CD14-positive monocyte (primary cell): Measurements from ENCODE around the gene LIMS2. TPM values are rescaled to one million over a fixed set of nuclear protein-coding genes. Genes with fewer than 3 reads are reported as not detected.
A peak's percentile ranks its signal among the peaks of the same experiment; 100 is the strongest.

Experiments used
- DNase-seq, 3 donors: peaks; one replicate each; pipeline ENCODE4 v3.0.0-alpha.2; 2011 to 2022
- H2AFZ ChIP-seq: 2 replicates; pipeline ENCODE4 v1.6.0; 2012; ENCODE audit warnings: mild to moderate bottlenecking, low read depth, low read length, inconsistent platforms; ENCODE audit not compliant: insufficient read depth, poor library complexity, severe bottlenecking
- H3K27ac ChIP-seq, 2 donors: 1 replicate in 1 of 2; 2 replicates in 1 of 2; pipeline ENCODE4 v1.5.1; 2012 to 2013; ENCODE audit warnings: low read length in 2 of 2, control low read depth in 1 of 2, inconsistent platforms in 1 of 2, low read depth in 1 of 2, mild to moderate bottlenecking in 1 of 2
- H3K27me3 ChIP-seq, 2 donors: one replicate each; pipeline versions ENCODE4 v1.6.0 to v1.6.1; 2011 to 2013; ENCODE audit warnings: low read length in 2 of 2; ENCODE audit not compliant: control insufficient read depth in 2 of 2, insufficient read depth in 2 of 2
- H3K36me3 ChIP-seq, 2 donors: replicated peaks in 1 of 2; 1 replicate in 1 of 2; 2 replicates in 1 of 2; pipeline versions ENCODE4 v1.5.1 to v1.6.1; 2012 to 2013; ENCODE audit warnings: low read length in 2 of 2, control low read depth in 1 of 2, inconsistent platforms in 1 of 2, mild to moderate bottlenecking in 1 of 2; ENCODE audit not compliant: insufficient read depth in 2 of 2, control insufficient read depth in 1 of 2
- H3K4me1 ChIP-seq, 2 donors: 1 replicate in 1 of 2; 2 replicates in 1 of 2; pipeline versions ENCODE4 v1.5.1 to v1.6.1; 2012 to 2013; ENCODE audit warnings: low read length in 2 of 2, control low read depth in 1 of 2, inconsistent platforms in 1 of 2, mild to moderate bottlenecking in 1 of 2, moderate library complexity in 1 of 2; ENCODE audit not compliant: insufficient read depth in 2 of 2, control insufficient read depth in 1 of 2
- H3K4me2 ChIP-seq: replicated peaks from 2 replicates; pipeline ENCODE3; 2012; ENCODE audit warnings: low read length, moderate library complexity, mild to moderate bottlenecking; ENCODE audit not compliant: poor library complexity, severe bottlenecking; ENCODE audit errors: extremely low read depth
- H3K4me3 ChIP-seq, 3 experiments: fragments of 200-600 bp in 1 of 3; sonication (generic) in 1 of 3; replicated peaks in 1 of 3; 1 replicate in 2 of 3; 2 replicates in 1 of 3; pipeline ENCODE4 v1.5.1; 2011 to 2013; ENCODE audit warnings: low read length in 3 of 3, mild to moderate bottlenecking in 3 of 3, control low read depth in 2 of 3, low read depth in 2 of 3, inconsistent platforms in 1 of 3, moderate library complexity in 1 of 3
- H3K79me2 ChIP-seq: 2 replicates; pipeline ENCODE4 v1.6.0; 2012; ENCODE audit warnings: mild to moderate bottlenecking, control low read depth, inconsistent platforms, low read length, moderate library complexity; ENCODE audit not compliant: insufficient read depth
- H3K9ac ChIP-seq: 2 replicates; pipeline ENCODE4 v1.6.0; 2017; ENCODE audit warnings: low read length, mild to moderate bottlenecking; ENCODE audit not compliant: insufficient read depth, poor library complexity, severe bottlenecking
- H3K9me3 ChIP-seq, 2 donors: replicated peaks in 1 of 2; 1 replicate in 1 of 2; 2 replicates in 1 of 2; pipeline versions ENCODE4 v1.5.1 to v1.6.1; 2012 to 2013; ENCODE audit warnings: low read length in 2 of 2, control low read depth in 1 of 2; ENCODE audit not compliant: control insufficient read depth in 1 of 2, insufficient read depth in 1 of 2
- H4K20me1 ChIP-seq: 2 replicates; pipeline ENCODE4 v1.6.0; 2012; ENCODE audit warnings: mild to moderate bottlenecking, low read length, control low read depth, moderate library complexity; ENCODE audit not compliant: insufficient read depth
- H3K27ac Mint-ChIP-seq, 7 donors: one replicate each; pipeline ENCODE4 v1.8.0; 2020; ENCODE audit warnings: mild to moderate bottlenecking in 7 of 7, mixed read lengths in 7 of 7, moderate library complexity in 6 of 7, inconsistent platforms in 2 of 7
- H3K27me3 Mint-ChIP-seq, 3 donors: one replicate each; pipeline ENCODE4 v1.8.0; 2021 to 2022; ENCODE audit warnings: low read depth in 3 of 3, mild to moderate bottlenecking in 3 of 3, mixed read lengths in 3 of 3, moderate library complexity in 3 of 3, inconsistent platforms in 1 of 3
- H3K36me3 Mint-ChIP-seq, 2 donors: one replicate each; pipeline ENCODE4 v1.8.0; 2020; ENCODE audit warnings: mixed read lengths in 2 of 2, inconsistent platforms in 1 of 2, mild to moderate bottlenecking in 1 of 2
- H3K4me1 Mint-ChIP-seq: one replicate; pipeline ENCODE4 v1.8.0; 2020; ENCODE audit warnings: mild to moderate bottlenecking, mixed read lengths
- H3K4me3 Mint-ChIP-seq, 2 donors: one replicate each; pipeline ENCODE4 v1.8.0; 2020; ENCODE audit warnings: mild to moderate bottlenecking in 2 of 2, mixed read lengths in 2 of 2, moderate library complexity in 1 of 2
- H3K9me3 Mint-ChIP-seq, 7 donors: one replicate each; pipeline ENCODE4 v1.8.0; 2020 to 2022; ENCODE audit warnings: mixed read lengths in 7 of 7, mild to moderate bottlenecking in 6 of 7, moderate library complexity in 6 of 7, inconsistent platforms in 2 of 7
- CTCF ChIP-seq: fragments of 200-600 bp; IDR thresholded peaks from one replicate; pipeline ENCODE4 v1.8.0; 2022; ENCODE audit warnings: antibody characterized with exemption, mild to moderate bottlenecking
- WGBS: methylation state at CpG from one replicate; pipeline ENCODE4 v1.1.5; 2013; ENCODE audit warnings: missing lambda C conversion rate; ENCODE audit not compliant: insufficient coverage; 5-methylcytosine and 5-hydroxymethylcytosine counted together
- intact Hi-C, 2 donors: fragments of 100-400 bp; cut with micrococcal nuclease; formaldehyde crosslinking; loops; one replicate each; pipeline versions ENCODE4 v1.15.0 to v1.15.1; 2023
- polyA plus RNA-seq, 3 donors: library from polyadenylated mRNA; depleted of rRNA in 1 of 3; unstranded in 2 of 3; stranded (reverse) in 1 of 3; fragments of 300-500 nt in 2 of 3; fragments of >200 nt in 1 of 3; fragmentation: Illumina TruSeq in 2 of 3; gene quantifications; 1 replicate in 2 of 3; 2 replicates in 1 of 3; pipeline ENCODE4 v1.2.3, GENCODE V29; 2012 to 2021

Gene LIMS2
- polyA plus RNA-seq, 3 donors: 0.13 to 1.3 (median 0.23) TPM

GRCh38 chr2:127707890-127708648, 32.7 kb upstream of the LIMS2 start:
- Mint-ChIP-seq H3K4me3 (no peak overlapping the region), H3K36me3 (peaks cover 45 to 62% of the 10 kb centered on the region in 2 donors), H3K9me3 (no peaks in the 10 kb centered on the region), H3K4me1 (peaks cover 27% of the 10 kb centered on the region), H3K27me3 (no peaks in the 10 kb centered on the region), H3K27ac (peak overlapping the region in 4 of 7 donors; percentile 37 to 70 (median 48))
- over 99% methylated on average over 9 of the region's 9 CpGs for WGBS
- Histone ChIP-seq H3K4me2 (no peak overlapping the region), H4K20me1 (peaks cover 23% of the 10 kb centered on the region), H3K4me1 (peaks cover 25 to 33% of the 10 kb centered on the region in 2 donors), H3K9ac (no peak overlapping the region), H3K27me3 (no peaks in the 10 kb centered on the region), H3K79me2 (peaks cover 28% of the 10 kb centered on the region), H3K27ac (no peak overlapping the region), H3K36me3 (peaks cover 27 to 57% of the 10 kb centered on the region in 2 donors), H3K4me3 (no peak overlapping the region), H3K9me3 (no peaks in the 10 kb centered on the region), H2AFZ (no peak overlapping the region)
- intact Hi-C loops: loop anchor here (10.0 kb wide), 1 partner anchor 183 kb away; the partner anchor contains the start of gene IWS1 (in 2 of the 2)
- no peak for TF ChIP-seq CTCF
- DNase-seq: no peak

GRCh38 chr2:127706215-127706990, 31.1 kb upstream of the LIMS2 start:
- Mint-ChIP-seq H3K27me3 (no peaks in the 10 kb centered on the region), H3K9me3 (no peaks in the 10 kb centered on the region), H3K36me3 (peaks cover 40 to 58% of the 10 kb centered on the region in 2 donors), H3K27ac (peak overlapping the region in 5 of 7 donors; percentile 51 to 68 (median 61)), H3K4me1 (peaks cover 31% of the 10 kb centered on the region), H3K4me3 (no peak overlapping the region)
- H3K9me3 ChIP-seq: no peaks in the 10 kb centered on the region
- DNase-seq: no peak
- no peak overlapping the region for H3K4me3 ChIP-seq
- peaks cover 31 to 35% of the 10 kb centered on the region in 2 donors for H3K4me1 ChIP-seq
- no peak overlapping the region for H3K4me2 ChIP-seq
- no peak overlapping the region for H3K9ac ChIP-seq
- TF ChIP-seq CTCF: no peak
- intact Hi-C loops: loop anchor here (10.0 kb wide), 1 partner anchor 182 kb away; the partner anchor contains the start of gene IWS1 (in 2 of the 2)
- peak overlapping the region; percentile 6 to 62 for H3K27ac ChIP-seq
- no peaks in the 10 kb centered on the region for H3K27me3 ChIP-seq
- WGBS: 99% methylated on average over 12 of the region's 14 CpGs
- H3K36me3 ChIP-seq: peaks cover 27 to 57% of the 10 kb centered on the region in 2 donors
- peaks cover 34% of the 10 kb centered on the region for H3K79me2 ChIP-seq
- H4K20me1 ChIP-seq: peaks cover 28% of the 10 kb centered on the region
- H2AFZ ChIP-seq: no peak overlapping the region
